ENCODE measurements around the gene GABBR2.

GABBR2 gene

DNA sequence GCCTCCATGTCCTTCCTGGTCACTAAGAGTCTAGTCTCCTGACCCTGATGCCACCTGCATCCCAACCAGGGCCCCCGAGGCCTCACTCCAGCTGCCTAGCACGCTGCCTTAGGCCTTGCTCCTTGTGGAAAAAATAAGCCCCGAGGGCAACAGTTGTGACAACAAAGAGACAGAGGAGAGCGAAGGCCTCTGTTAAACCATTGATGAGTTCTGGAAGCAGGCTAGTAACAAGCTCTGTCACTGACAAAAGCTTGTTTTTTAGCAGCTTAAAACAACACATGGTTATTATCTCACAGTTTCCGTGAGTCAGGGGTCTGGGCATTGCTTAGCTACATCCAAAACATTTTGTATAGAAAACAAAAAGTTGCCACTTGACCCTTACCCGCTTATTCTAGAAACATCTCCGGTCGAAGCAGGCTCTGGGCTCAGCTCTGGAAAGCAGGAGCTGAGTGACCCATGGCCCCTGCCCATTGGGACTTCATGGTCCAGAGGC is 405.1 kb downstream of the GABBR2 start:
- Histone ChIP-seq H3K36me3 (ENCODE audit: control insufficient read depth, insufficient read depth, low read length) (no peaks in the 10 kb centered on the region), H2AFZ (no peak overlapping the region), H3K79me2 (no peaks in the 10 kb centered on the region), H3K27me3 (ENCODE audit: control insufficient read depth, insufficient read depth, low read length) (no peaks in the 10 kb centered on the region), H3K9me3 (ENCODE audit: control insufficient read depth, low read length) (no peaks in the 10 kb centered on the region), H3K4me2 (ENCODE audit: low read length) (no peak overlapping the region), H3K27ac (no peak overlapping the region), H3K9ac (no peak overlapping the region), H3K4me1 (no peaks in the 10 kb centered on the region), H3K4me3 (ENCODE audit: low read depth, low read length) (no peak overlapping the region)
- TF ChIP-seq, protein P1, sequence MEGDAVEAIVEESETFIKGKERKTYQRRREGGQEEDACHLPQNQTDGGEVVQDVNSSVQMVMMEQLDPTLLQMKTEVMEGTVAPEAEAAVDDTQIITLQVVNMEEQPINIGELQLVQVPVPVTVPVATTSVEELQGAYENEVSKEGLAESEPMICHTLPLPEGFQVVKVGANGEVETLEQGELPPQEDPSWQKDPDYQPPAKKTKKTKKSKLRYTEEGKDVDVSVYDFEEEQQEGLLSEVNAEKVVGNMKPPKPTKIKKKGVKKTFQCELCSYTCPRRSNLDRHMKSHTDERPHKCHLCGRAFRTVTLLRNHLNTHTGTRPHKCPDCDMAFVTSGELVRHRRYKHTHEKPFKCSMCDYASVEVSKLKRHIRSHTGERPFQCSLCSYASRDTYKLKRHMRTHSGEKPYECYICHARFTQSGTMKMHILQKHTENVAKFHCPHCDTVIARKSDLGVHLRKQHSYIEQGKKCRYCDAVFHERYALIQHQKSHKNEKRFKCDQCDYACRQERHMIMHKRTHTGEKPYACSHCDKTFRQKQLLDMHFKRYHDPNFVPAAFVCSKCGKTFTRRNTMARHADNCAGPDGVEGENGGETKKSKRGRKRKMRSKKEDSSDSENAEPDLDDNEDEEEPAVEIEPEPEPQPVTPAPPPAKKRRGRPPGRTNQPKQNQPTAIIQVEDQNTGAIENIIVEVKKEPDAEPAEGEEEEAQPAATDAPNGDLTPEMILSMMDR (IDR thresholded peaks at IDR 0.05), result no peak

DNA sequence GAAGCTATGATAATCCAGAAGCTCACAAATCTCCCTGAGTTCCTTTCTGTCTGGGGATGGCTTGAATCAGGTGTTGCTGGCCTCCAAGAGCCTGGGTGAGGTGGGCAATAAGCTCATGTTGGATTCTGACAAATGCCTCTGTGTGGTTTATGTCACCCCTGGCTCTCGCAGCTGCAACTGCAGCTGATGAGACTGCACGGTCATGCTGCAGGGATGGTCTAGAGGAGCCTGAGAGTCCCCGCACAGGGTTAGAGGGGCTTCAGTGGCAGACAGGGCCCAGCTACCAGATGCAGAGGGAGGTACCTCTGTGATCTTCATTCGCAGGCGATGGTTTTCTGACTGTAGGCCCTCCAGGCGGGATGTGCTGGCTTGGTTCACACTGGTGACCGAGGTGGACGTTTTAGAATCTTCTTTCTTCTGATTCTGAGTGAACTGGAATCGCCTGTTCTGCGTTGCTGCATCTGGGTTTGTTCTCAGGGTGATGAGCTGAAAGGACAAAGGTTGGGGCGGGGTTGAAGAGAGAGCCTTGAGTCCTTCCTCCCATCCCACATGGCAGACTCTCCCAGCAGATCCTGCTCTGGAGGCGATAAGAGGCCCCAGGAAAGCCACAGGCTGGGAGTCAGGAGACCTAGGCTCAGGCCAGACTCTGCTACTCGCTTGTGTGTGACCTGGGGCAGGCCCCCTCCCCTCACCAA is 405.6 kb downstream of the GABBR2 start:
- no peak overlapping the region for H3K27ac ChIP-seq

DNA sequence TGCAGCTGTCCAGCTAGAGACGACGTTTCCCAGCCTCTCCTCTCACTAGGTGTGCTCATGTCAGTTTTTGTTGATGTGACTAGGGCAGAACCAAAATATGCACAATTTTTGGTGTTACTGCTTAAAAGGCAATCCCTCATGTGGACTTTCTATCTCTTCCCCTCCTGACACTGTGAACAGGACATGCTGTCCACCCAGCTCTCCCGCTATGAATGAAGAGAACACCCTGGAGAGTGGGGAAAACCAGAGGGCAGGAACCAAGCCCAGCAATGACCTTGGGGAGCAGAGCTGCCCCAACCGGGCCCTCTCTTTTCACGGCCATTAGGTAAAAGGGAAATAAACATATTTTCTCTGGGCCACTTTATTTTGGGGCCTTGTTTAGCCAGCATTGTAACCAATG is 406.6 kb downstream of the GABBR2 start:
- Histone ChIP-seq H3K9me3 (ENCODE audit: control insufficient read depth, low read length) (no peaks in the 10 kb centered on the region), H3K4me2 (ENCODE audit: low read length) (no peak overlapping the region), H3K4me1 (no peaks in the 10 kb centered on the region), H3K4me3 (ENCODE audit: low read depth, low read length) (no peak overlapping the region), H2AFZ (no peak overlapping the region), H3K27me3 (ENCODE audit: control insufficient read depth, insufficient read depth, low read length) (no peaks in the 10 kb centered on the region), H3K9ac (no peak overlapping the region), H3K36me3 (ENCODE audit: control insufficient read depth, insufficient read depth, low read length) (no peaks in the 10 kb centered on the region), H3K27ac (no peak overlapping the region), H3K79me2 (no peaks in the 10 kb centered on the region)
- TF ChIP-seq, protein P1 (IDR thresholded peaks at IDR 0.05), result no peak

More for the DNA sequence above, 405.6 kb downstream of the GABBR2 start:
- no peak overlapping the region for H3K4me2 ChIP-seq (ENCODE audit: low read length)
- no peak overlapping the region for H2AFZ ChIP-seq
- H3K36me3 ChIP-seq (ENCODE audit: control insufficient read depth, insufficient read depth, low read length), result no peaks in the 10 kb centered on the region
- no peaks in the 10 kb centered on the region for H3K27me3 ChIP-seq (ENCODE audit: control insufficient read depth, insufficient read depth, low read length)
- no peaks in the 10 kb centered on the region for H3K9me3 ChIP-seq (ENCODE audit: control insufficient read depth, low read length)
- no peak overlapping the region for H3K9ac ChIP-seq
- H3K4me1 ChIP-seq, result no peaks in the 10 kb centered on the region
- no peak overlapping the region for H3K4me3 ChIP-seq (ENCODE audit: low read depth, low read length)
- TF ChIP-seq, protein P1 (IDR thresholded peaks at IDR 0.05), result no peak
- no peaks in the 10 kb centered on the region for H3K79me2 ChIP-seq

DNA sequence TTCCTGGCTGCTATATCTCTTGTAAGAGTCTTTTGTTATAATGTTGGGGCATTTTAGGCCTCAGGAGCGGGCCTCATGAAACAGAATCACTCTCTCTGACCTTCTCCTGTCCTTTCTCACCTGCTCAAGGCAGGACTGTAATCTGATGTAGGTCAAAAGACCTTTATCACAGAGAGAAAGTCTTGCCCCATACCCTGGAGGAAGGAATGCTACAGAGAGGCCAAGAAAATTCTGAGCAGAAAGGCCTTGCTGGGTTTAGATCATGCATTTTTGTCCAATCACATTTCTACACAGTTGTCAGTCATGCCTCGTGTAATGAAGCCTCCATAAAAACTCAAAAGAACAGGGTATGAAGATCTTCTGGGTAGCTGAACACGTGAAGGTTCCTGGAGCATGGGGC is 408.1 kb downstream of the GABBR2 start:
- H3K36me3 ChIP-seq (ENCODE audit: control insufficient read depth, insufficient read depth, low read length), result no peaks in the 10 kb centered on the region
- H3K4me3 ChIP-seq (ENCODE audit: low read depth, low read length), result no peak overlapping the region

More for the DNA sequence above, 408.1 kb downstream of the GABBR2 start:
- no peaks in the 10 kb centered on the region for H3K27me3 ChIP-seq (ENCODE audit: control insufficient read depth, insufficient read depth, low read length)
- H3K79me2 ChIP-seq, result no peaks in the 10 kb centered on the region
- H3K4me1 ChIP-seq, result no peaks in the 10 kb centered on the region
- H2AFZ ChIP-seq, result no peak overlapping the region
- H3K4me2 ChIP-seq (ENCODE audit: low read length), result no peak overlapping the region
- H3K9ac ChIP-seq, result no peak overlapping the region
- TF ChIP-seq, protein P1 (IDR thresholded peaks at IDR 0.05), result no peak
- no peaks in the 10 kb centered on the region for H3K9me3 ChIP-seq (ENCODE audit: control insufficient read depth, low read length)
- H3K27ac ChIP-seq, result no peak overlapping the region
